Ovary (tissue), 10 donors: Measurements from ENCODE around the gene DESI2. TPM values are rescaled to one million over a fixed set of nuclear protein-coding genes. Genes with fewer than 3 reads are reported as not detected.
A peak's percentile ranks its signal among the peaks of the same experiment; 100 is the strongest.

Experiments
- DNase-seq, 5 donors: peaks; one replicate each; pipeline ENCODE4 v3.0.0-alpha.2; 2019 to 2020
- H3K27ac ChIP-seq, 2 donors: fragments of 200-600 bp; one replicate each; pipeline versions ENCODE4 v1.5.1 to v1.8.0; 2019 to 2022
- H3K27me3 ChIP-seq: fragments of 200-600 bp; one replicate; pipeline ENCODE4 v1.8.0; 2022
- H3K36me3 ChIP-seq: fragments of 200-600 bp; sonication (generic); one replicate; pipeline ENCODE4 v1.5.1; 2019
- H3K4me1 ChIP-seq: one replicate; pipeline ENCODE4 v1.8.1; 2013; ENCODE audit warnings: mild to moderate bottlenecking, moderate library complexity; ENCODE audit not compliant: insufficient read depth
- H3K4me3 ChIP-seq: fragments of 200-600 bp; sonication (generic); one replicate; pipeline ENCODE4 v1.5.1; 2017
- H3K9me3 ChIP-seq, 2 donors: fragments of 200-600 bp in 1 of 2; sonication (generic) in 1 of 2; one replicate each; pipeline versions ENCODE4 v1.5.1 to v1.8.1; 2013 to 2019; ENCODE audit warnings: mild to moderate bottlenecking in 1 of 2, moderate library complexity in 1 of 2
- EP300 ChIP-seq: sonication (generic); formaldehyde crosslinking; IDR thresholded peaks from one replicate; pipeline ENCODE4 v1.6.1; 2017; ENCODE audit warnings: antibody characterized with exemption
- POLR2A ChIP-seq: fragments of 450-650 bp; IDR thresholded peaks from one replicate; pipeline ENCODE4 v1.6.1; 2017; ENCODE audit warnings: antibody characterized with exemption, mild to moderate bottlenecking, moderate library complexity
- WGBS, 3 donors: extraction: QIAGEN DNeasy Blood & Tissue Kit in 1 of 3; methylation state at CpG; one replicate each; pipeline versions ENCODE4 v1.1.5 to v1.1.7; 2013 to 2017; 5-methylcytosine and 5-hydroxymethylcytosine counted together
- intact Hi-C, 4 donors: fragments of 100-400 bp; cut with DNase I; formaldehyde crosslinking; loops; one replicate each; pipeline versions ENCODE4 v1.11.0 to v1.15.1; 2022 to 2023
- long read RNA-seq, 3 donors: library from polyadenylated mRNA in 2 of 3; unstranded in 2 of 3; transcript quantifications; one replicate each; pipeline ENCODE4 v2.0.0 and lab custom pipeline, GENCODE V29; 2021 to 2026
- polyA plus RNA-seq, 2 donors: library from polyadenylated mRNA; stranded (reverse); fragments of 200-250 nt in 1 of 2; fragments of 350-450 nt in 1 of 2; fragmentation: Illumina TruSeq in 1 of 2; extraction: RNeasy Lipid Tissue Mini Kit (QIAGEN cat#74804) in 1 of 2; gene quantifications; one replicate each; pipeline ENCODE4 v1.2.3, GENCODE V29; 2013 to 2014
- total RNA-seq, 7 donors: library from RNA; depleted of rRNA in 2 of 7; stranded (reverse); fragments of >200 nt in 2 of 7; fragmentation: NEBNext Ultra II Directional in 3 of 7; extraction: Animal tissue kit (Norgen Biotek cat#: 25700) in 3 of 7; gene quantifications; one replicate each; pipeline versions ENCODE4 v1.1.0 to v1.2.4, GENCODE V29; 2016 to 2023
- TF ChIP-seq, protein P1 (sequence below), 3 donors: fragments of 450-650 bp in 2 of 3; fragments of 200-600 bp in 1 of 3; IDR thresholded peaks; one replicate each; pipeline versions ENCODE4 v1.5.1 to v1.8.0; 2016 to 2022; ENCODE audit warnings: antibody characterized with exemption in 3 of 3, mild to moderate bottlenecking in 1 of 3
- donor health status: DM: no; HTN: no; CAD: no; lungs with moderate emphysema.
- donor health status: DM: no; HTN: no; CAD: no.
- donor health status: Bipolar disorder and iron deficiency.
- donor health status: DM: yes; HTN: yes; CAD: no.
- donor health status: DM: no; HTN: no; CAD: no.
- donor health status: DM: yes; HTN: yes; CAD: no.

DESI2 gene
- total RNA-seq = 10 to 100 TPM; 20.4 to 33.4 (median 23.4) TPM
- polyA plus RNA-seq = 10 to 100 TPM; 12.5 to 29.0 TPM
- long read RNA-seq, donor 1, full-length matches to known transcripts = 3 of 8 reads
- long read RNA-seq, donor 1, partial matches to known transcripts = 0 of 8 reads
- long read RNA-seq, donor 1, other reads (novel, unspliced or antisense) = 5 of 8 reads
- long read RNA-seq, donor 2, full-length matches to known transcripts = 23 of 23 reads
- long read RNA-seq, donor 2, partial matches to known transcripts = 0 of 23 reads
- long read RNA-seq, donor 2, other reads (novel, unspliced or antisense) = 0 of 23 reads
- long read RNA-seq, donor 3, full-length matches to known transcripts = 48 of 70 reads
- long read RNA-seq, donor 3, partial matches to known transcripts = 4 of 70 reads
- long read RNA-seq, donor 3, other reads (novel, unspliced or antisense) = 18 of 70 reads

DNA sequence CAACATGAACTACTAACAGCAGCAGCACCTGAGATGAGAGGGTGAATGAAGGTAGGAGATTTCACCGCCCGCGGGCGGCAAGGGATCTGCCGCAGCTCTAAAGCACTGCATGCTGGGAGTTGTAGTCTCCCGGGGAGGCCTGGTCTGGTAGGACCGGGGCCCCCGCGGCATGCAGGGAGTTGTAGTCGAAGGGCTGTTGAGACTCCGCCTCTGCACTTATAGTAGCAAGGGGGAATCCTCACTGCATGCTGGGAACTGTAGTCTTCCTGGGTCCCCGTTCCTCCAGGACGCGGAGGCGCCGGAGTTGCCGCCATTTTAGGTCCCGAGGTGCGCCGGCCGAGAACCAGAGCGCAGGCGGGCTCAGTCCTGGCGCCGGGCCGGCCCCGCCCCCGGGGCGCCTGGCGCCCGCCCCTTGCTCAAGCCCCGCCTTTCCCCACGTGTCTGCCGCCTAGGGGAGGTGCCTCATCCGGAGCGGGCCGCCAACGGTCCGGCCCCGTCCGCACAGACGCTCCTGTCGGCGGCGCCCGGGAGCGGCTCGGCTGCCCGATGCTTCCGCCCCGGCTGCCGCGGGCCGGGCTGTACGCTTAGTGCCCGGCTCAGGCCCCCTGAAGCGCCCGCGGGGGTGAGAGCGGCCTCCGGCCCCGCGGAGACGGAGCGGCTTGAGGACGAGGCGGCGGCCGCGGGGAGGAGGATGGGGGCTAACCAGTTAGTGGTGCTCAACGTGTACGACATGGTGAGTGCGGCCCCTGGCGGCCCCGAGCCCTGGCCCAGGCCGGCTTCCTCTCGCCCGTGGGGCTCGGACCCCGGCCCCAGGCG lies at the start of gene DESI2:
DESI2 (plus strand) TSS at position 504 of the 816 bp plus-strand sequence; CDS start at position 692, 188 bp downstream.
- Histone ChIP-seq H3K4me3 (peak within 1 kb of the TSS; percentile 82), H3K4me1 (peaks cover 2% of the 10 kb centered on the region), H3K27ac (peak within 1 kb of the TSS; percentile 79 to 85), H3K27me3 (no peaks in the 10 kb centered on the region), H3K36me3 (no peaks in the 10 kb centered on the region), H3K9me3 (no peaks in the 10 kb centered on the region)
- intact Hi-C loops = loop anchor here in 1 of 4 donors (10.0 kb wide), 1 partner anchor 212 kb away; the partner anchor contains the start of gene HNRNPU
- peak; percentile 98 to 99 (median 98) for DNase-seq
- 0 to 1% (median 0%) methylated on average over 28 to 81 of the region's 81 CpGs for WGBS, 3 donors
- TF ChIP-seq, protein P1, sequence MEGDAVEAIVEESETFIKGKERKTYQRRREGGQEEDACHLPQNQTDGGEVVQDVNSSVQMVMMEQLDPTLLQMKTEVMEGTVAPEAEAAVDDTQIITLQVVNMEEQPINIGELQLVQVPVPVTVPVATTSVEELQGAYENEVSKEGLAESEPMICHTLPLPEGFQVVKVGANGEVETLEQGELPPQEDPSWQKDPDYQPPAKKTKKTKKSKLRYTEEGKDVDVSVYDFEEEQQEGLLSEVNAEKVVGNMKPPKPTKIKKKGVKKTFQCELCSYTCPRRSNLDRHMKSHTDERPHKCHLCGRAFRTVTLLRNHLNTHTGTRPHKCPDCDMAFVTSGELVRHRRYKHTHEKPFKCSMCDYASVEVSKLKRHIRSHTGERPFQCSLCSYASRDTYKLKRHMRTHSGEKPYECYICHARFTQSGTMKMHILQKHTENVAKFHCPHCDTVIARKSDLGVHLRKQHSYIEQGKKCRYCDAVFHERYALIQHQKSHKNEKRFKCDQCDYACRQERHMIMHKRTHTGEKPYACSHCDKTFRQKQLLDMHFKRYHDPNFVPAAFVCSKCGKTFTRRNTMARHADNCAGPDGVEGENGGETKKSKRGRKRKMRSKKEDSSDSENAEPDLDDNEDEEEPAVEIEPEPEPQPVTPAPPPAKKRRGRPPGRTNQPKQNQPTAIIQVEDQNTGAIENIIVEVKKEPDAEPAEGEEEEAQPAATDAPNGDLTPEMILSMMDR (IDR thresholded peaks at IDR 0.05) = peak in 2 of 3 donors; percentile 71 to 81
- TF ChIP-seq POLR2A = peak; percentile 92
- TF ChIP-seq EP300 = no peak

DNA sequence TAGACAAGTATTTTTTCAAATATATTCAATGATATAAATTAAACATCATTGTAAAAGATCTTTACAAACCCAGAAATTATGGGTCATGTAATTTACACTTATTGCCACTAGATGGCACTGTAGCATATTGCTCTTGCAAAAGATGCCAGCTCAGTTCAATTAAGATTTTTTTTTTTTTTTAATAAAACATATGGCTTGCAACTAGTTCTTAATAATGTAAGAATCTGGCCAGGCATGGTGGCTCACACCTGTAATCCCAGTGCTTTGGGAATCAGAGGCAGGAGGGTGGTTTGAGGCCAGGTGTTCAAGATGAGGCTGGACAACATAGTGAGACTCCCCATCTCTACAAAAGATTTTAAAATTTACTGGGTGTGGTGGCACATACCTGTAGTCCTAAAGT lies 49.4 kb upstream of the DESI2 start:
- no peaks in the 10 kb centered on the region for H3K27me3 ChIP-seq
- intact Hi-C loops = loop anchor here (1.0 to 10.0 kb wide), 5 partner anchors 194 to 451 kb away; no protein-coding TSS in a partner anchor
- H3K27ac ChIP-seq = no peak overlapping the region
- TF ChIP-seq EP300 = no peak
- TF ChIP-seq, protein P1 (IDR thresholded peaks at IDR 0.05) = peak; percentile 63 to 74 (median 66)
- H3K4me1 ChIP-seq = no peaks in the 10 kb centered on the region
- H3K9me3 ChIP-seq = no peaks in the 10 kb centered on the region
- no peak for DNase-seq
- no peak overlapping the region for H3K4me3 ChIP-seq
- no peaks in the 10 kb centered on the region for H3K36me3 ChIP-seq

DNA sequence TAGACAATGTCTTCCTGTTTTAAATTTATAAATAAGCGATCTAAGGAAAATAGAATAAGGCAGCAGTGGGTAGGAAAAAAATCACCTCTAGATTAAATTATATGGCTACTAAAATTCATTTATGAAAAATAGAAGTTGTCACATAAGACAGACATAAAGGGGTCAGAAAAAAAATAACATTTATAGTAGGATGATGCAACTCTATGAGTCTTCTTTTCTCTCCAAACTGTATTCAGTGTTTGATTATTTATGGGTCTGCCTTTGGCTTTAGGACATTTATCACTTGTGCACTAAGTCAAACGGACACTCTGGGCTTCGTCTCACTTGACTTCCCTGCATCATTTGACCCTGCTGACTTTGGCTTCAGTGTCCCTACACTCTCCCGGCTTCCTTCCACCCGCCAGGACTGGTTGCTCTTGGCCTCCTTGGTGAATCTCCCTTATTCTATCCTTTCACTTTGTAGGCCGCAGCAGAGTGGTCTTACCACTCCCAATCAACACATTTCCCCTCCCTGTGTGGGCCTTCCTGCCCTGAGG lies 47.0 kb upstream of the DESI2 start:
- no peak for DNase-seq
- no peak overlapping the region for H3K27ac ChIP-seq
- H3K9me3 ChIP-seq = no peaks in the 10 kb centered on the region
- intact Hi-C loops = loop anchor here in 2 of 4 donors (10.0 kb wide), 2 partner anchors 439 to 449 kb away; no protein-coding TSS in a partner anchor
- H3K36me3 ChIP-seq = no peaks in the 10 kb centered on the region
- 86 to 92% (median 90%) methylated on average over 6 of the region's 6 CpGs for WGBS, 3 donors
- no peaks in the 10 kb centered on the region for H3K27me3 ChIP-seq
- no peaks in the 10 kb centered on the region for H3K4me1 ChIP-seq
- H3K4me3 ChIP-seq = no peak overlapping the region
- TF ChIP-seq POLR2A (no peak), EP300 (no peak)
- TF ChIP-seq, protein P1 (IDR thresholded peaks at IDR 0.05) = no peak

DNA sequence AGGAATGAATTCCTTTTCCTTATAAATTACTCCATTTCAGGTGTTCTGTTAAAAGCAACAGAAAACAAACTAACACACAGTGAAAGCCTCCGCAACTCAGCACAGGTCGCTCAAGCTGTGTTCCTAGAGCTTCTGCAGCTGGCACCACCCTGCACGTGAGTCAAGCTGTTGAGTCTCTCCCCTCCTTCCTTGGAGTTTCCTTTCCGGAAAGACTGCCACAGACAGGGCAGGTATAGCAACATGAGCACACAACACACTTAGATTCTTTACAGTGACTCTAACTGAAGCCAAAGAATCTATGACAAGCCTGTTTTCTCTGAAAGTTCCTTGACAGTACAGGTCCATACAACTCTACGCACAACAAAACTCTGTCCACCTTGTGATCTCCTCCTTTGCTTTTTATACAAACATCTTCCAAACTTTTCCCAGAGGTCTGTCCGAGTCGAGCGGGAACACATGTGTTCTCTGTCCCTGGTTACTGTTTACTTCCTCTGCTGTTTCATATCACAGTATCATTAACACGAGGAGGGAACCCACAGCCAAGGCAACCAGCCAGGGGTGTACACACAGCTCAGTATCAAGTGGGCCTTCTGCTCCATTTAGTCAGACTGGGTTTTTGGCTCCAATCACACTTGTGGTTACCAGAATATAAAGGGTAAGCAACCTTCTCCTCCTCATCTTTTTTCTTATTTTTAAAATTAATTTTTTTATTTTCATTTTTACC lies 38.7 kb upstream of the DESI2 start:
- TF ChIP-seq EP300 = no peak
- TF ChIP-seq POLR2A = no peak
- TF ChIP-seq, protein P1 (IDR thresholded peaks at IDR 0.05) = no peak
- WGBS, 3 donors = 64 to 69% (median 65%) methylated on average over 9 of the region's 9 CpGs
- DNase-seq = no peak
- Histone ChIP-seq H3K9me3 (no peaks in the 10 kb centered on the region), H3K36me3 (no peaks in the 10 kb centered on the region), H3K27me3 (no peaks in the 10 kb centered on the region), H3K4me3 (no peak overlapping the region), H3K4me1 (no peaks in the 10 kb centered on the region), H3K27ac (no peak overlapping the region)
- intact Hi-C loops = no loop called here
